SK-N-SH (cell line): Measurements from ENCODE around the gene PYY. TPM values are rescaled to one million over a fixed set of nuclear protein-coding genes. Genes with fewer than 3 reads are reported as not detected.

Experiments used
- CTCF ChIA-PET: fragments of 300-600, 350-600 bp; formaldehyde crosslinking; extraction: SDS; loops from one replicate; lab custom pipeline; 2021; lab: Yijun Ruan, JAX
- POLR2A ChIA-PET: fragments of 350-600 bp; sonication (Branson Sonifier 250); formaldehyde crosslinking; extraction: SDS; loops from one replicate; lab custom pipeline; 2020; ENCODE audit warnings: antibody characterized with exemption, inconsistent platforms; lab: Yijun Ruan, JAX
- DNase-seq: peaks from one replicate; pipeline ENCODE4 v3.0.0; 2012
- H2AFZ ChIP-seq: fragments of 200-600 bp; sonication (generic); 2 replicates; pipeline ENCODE4 v1.8.1; 2016; ENCODE audit warnings: antibody characterized with exemption, mild to moderate bottlenecking, low read depth
- H3F3A ChIP-seq: fragments of 200-600 bp; sonication (generic); replicated peaks from 2 replicates; pipeline ENCODE3; 2016; ENCODE audit warnings: antibody characterized with exemption, mild to moderate bottlenecking; ENCODE audit not compliant: insufficient read depth
- H3K27ac ChIP-seq, 2 experiments: fragments of 200-500 bp in 1 of 2; fragments of 200-600 bp in 1 of 2; sonication (Bioruptor generic) in 1 of 2; sonication (generic), shearing (Covaris generic) in 1 of 2; 2 replicates each; pipeline versions ENCODE4 v1.5.1 to v1.6.1; 2014 to 2016; ENCODE audit warnings: low read depth in 2 of 2, inconsistent platforms in 1 of 2, low read length in 1 of 2, mild to moderate bottlenecking in 1 of 2, mixed read lengths in 1 of 2
- H3K27me3 ChIP-seq: fragments of 200-600 bp; sonication (generic), shearing (Covaris generic); 2 replicates; pipeline ENCODE4 v1.6.1; 2016; ENCODE audit warnings: mixed run types; ENCODE audit not compliant: insufficient read depth
- H3K36me3 ChIP-seq, 2 experiments: fragments of 200-500 bp in 1 of 2; fragments of 200-600 bp in 1 of 2; sonication (Bioruptor generic) in 1 of 2; sonication (generic) in 1 of 2; replicated peaks in 1 of 2; 2 replicates each; pipeline versions ENCODE3 to v1.5.1; 2014 to 2016; ENCODE audit warnings: low read length in 1 of 2, mild to moderate bottlenecking in 1 of 2; ENCODE audit not compliant: insufficient read depth in 2 of 2, control insufficient read depth in 1 of 2
- H3K4me1 ChIP-seq, 2 experiments: fragments of 200-500 bp in 1 of 2; fragments of 200-600 bp in 1 of 2; sonication (Bioruptor generic) in 1 of 2; sonication (generic), shearing (Covaris generic) in 1 of 2; 2 replicates each; pipeline versions ENCODE4 v1.5.1 to v1.6.1; 2014 to 2016; ENCODE audit warnings: low read depth in 1 of 2, low read length in 1 of 2, mixed run types in 1 of 2; ENCODE audit not compliant: insufficient read depth in 2 of 2, control insufficient read depth in 1 of 2
- H3K4me2 ChIP-seq: fragments of 200-600 bp; sonication (generic), shearing (Covaris generic); 2 replicates; pipeline ENCODE4 v1.6.1; 2017; ENCODE audit warnings: mixed run types
- H3K4me3 ChIP-seq, 2 experiments: fragments of 200-500 bp in 1 of 2; fragments of 200-600 bp in 1 of 2; sonication (Bioruptor generic) in 1 of 2; sonication (generic), shearing (Covaris generic) in 1 of 2; 2 replicates each; pipeline versions ENCODE4 v1.5.1 to v1.8.1; 2014 to 2016; ENCODE audit warnings: low read depth in 2 of 2, inconsistent platforms in 1 of 2, low read length in 1 of 2, mild to moderate bottlenecking in 1 of 2, mixed read lengths in 1 of 2, moderate library complexity in 1 of 2
- H3K79me2 ChIP-seq: fragments of 200-600 bp; sonication (generic); 2 replicates; pipeline ENCODE4 v1.8.1; 2017; ENCODE audit warnings: mild to moderate bottlenecking; ENCODE audit not compliant: insufficient read depth
- H3K9ac ChIP-seq: fragments of 200-600 bp; sonication (generic); 2 replicates; pipeline ENCODE4 v1.6.1; 2017; ENCODE audit warnings: mixed run types
- H3K9me2 ChIP-seq: fragments of 200-600 bp; sonication (generic); 2 replicates; pipeline ENCODE4 v1.6.1; 2017; ENCODE audit warnings: mixed run types
- H3K9me3 ChIP-seq: fragments of 200-600 bp; sonication (generic); 2 replicates; pipeline ENCODE4 v1.6.1; 2017; ENCODE audit warnings: mixed run types, mild to moderate bottlenecking, moderate library complexity
- H4K20me1 ChIP-seq: fragments of 200-600 bp; sonication (generic); 2 replicates; pipeline ENCODE4 v1.6.1; 2017; ENCODE audit warnings: mild to moderate bottlenecking, mixed run types; ENCODE audit not compliant: insufficient read depth
- CTCF ChIP-seq: fragments of 200-600 bp; sonication (generic); IDR thresholded peaks from 2 replicates; pipeline ENCODE4 v1.6.1; 2017; ENCODE audit warnings: antibody characterized with exemption, mild to moderate bottlenecking, moderate library complexity
- ELF1 ChIP-seq: IDR thresholded peaks from 2 replicates; pipeline ENCODE4 v1.4.0; 2012
- EZH2phosphoT487 ChIP-seq: fragments of 200-600 bp; sonication (generic); IDR thresholded peaks from 2 replicates; pipeline ENCODE4 v1.6.1; 2017; ENCODE audit warnings: low read depth, mixed run types, mild to moderate bottlenecking, antibody characterized with exemption, moderate library complexity, borderline replicate concordance
- JUND ChIP-seq: IDR thresholded peaks from 2 replicates; pipeline ENCODE4 v1.4.0; 2012
- MAX ChIP-seq: IDR thresholded peaks from 2 replicates; pipeline ENCODE4 v1.4.0; 2012; ENCODE audit warnings: low read depth
- POLR2AphosphoS5 ChIP-seq: IDR thresholded peaks from 2 replicates; pipeline ENCODE4 v1.6.1; 2012; ENCODE audit warnings: low read depth, low read length
- RCOR1 ChIP-seq: fragments of 150-350 bp; IDR thresholded peaks from 2 replicates; pipeline ENCODE4 v1.6.1; 2017; ENCODE audit warnings: antibody characterized with exemption, low read length
- RFX5 ChIP-seq: IDR thresholded peaks from 2 replicates; pipeline ENCODE4 v1.6.1; 2012; ENCODE audit warnings: mild to moderate bottlenecking, improper control_type of control experiment, low read length
- TAF1 ChIP-seq: IDR thresholded peaks from 2 replicates; pipeline ENCODE4 v1.6.1; 2012; ENCODE audit warnings: low read depth, mild to moderate bottlenecking, low read length, moderate library complexity, borderline replicate concordance
- TEAD4 ChIP-seq: IDR thresholded peaks from 2 replicates; pipeline ENCODE4 v1.4.0; 2012; ENCODE audit warnings: mild to moderate bottlenecking, borderline replicate concordance; ENCODE audit not compliant: insufficient read depth
- USF1 ChIP-seq: IDR thresholded peaks from 2 replicates; pipeline ENCODE4 v1.4.0; 2012; ENCODE audit warnings: low read depth, borderline replicate concordance
- USF2 ChIP-seq: fragments of 150-350 bp; IDR thresholded peaks from 2 replicates; pipeline ENCODE4 v1.6.1; 2017; ENCODE audit warnings: antibody characterized with exemption, low read length, low read depth, borderline replicate concordance
- ZBTB33 ChIP-seq: IDR thresholded peaks from 2 replicates; pipeline ENCODE4 v1.4.0; 2012; ENCODE audit warnings: low read depth, borderline replicate concordance
- WGBS: methylation state at CpG from one replicate; pipeline ENCODE4 v1.1.6; 2017; ENCODE audit warnings: low lambda C conversion rate; 5-methylcytosine and 5-hydroxymethylcytosine counted together
- polyA plus RNA-seq, 3 experiments: library from polyadenylated mRNA; depleted of rRNA; stranded (reverse); fragments of >200 nt; gene quantifications; 2 replicates each; pipeline ENCODE4 v1.2.3, GENCODE V29; 2012
- TF ChIP-seq, protein P1 (sequence below): IDR thresholded peaks from 2 replicates; pipeline ENCODE4 v1.6.1; 2012; ENCODE audit warnings: mild to moderate bottlenecking, low read depth, low read length, moderate library complexity

Gene PYY
- polyA plus RNA-seq, 1 of the 3 experiments (the other 2 are of a cell fraction), result 0.21 TPM

GRCh38 chr17:43958748-43959352 is 5.1 kb upstream of the PYY start:
- Histone ChIP-seq H3K27me3 (no peaks in the 10 kb centered on the region; the same call in 1 of the 2 replicates), H4K20me1 (no peaks in the 10 kb centered on the region), H3K4me1 (no peaks in the 10 kb centered on the region), H3K79me2 (no peaks in the 10 kb centered on the region), H3K4me2 (no peak overlapping the region), H3K36me3 (no peaks in the 10 kb centered on the region), H3K27ac (no peak overlapping the region), H3K9ac (no peak overlapping the region), H3K4me3 (no peak overlapping the region), H3K9me3 (no peaks in the 10 kb centered on the region), H2AFZ (no peak overlapping the region), H3F3A (no peaks in the 10 kb centered on the region), H3K9me2 (no peaks in the 10 kb centered on the region)
- 45% methylated on average over 2 of the region's 2 CpGs for WGBS
- POLR2A ChIA-PET, result no interaction called here
- no peak for TF ChIP-seq USF1
- TF ChIP-seq TEAD4, result no peak
- TF ChIP-seq MAX, result no peak
- no peak for TF ChIP-seq ELF1
- no peak for TF ChIP-seq USF2
- no peak for TF ChIP-seq ZBTB33
- TF ChIP-seq TAF1, result no peak
- no peak for TF ChIP-seq JUND
- no peak for TF ChIP-seq POLR2AphosphoS5
- TF ChIP-seq, protein P1, sequence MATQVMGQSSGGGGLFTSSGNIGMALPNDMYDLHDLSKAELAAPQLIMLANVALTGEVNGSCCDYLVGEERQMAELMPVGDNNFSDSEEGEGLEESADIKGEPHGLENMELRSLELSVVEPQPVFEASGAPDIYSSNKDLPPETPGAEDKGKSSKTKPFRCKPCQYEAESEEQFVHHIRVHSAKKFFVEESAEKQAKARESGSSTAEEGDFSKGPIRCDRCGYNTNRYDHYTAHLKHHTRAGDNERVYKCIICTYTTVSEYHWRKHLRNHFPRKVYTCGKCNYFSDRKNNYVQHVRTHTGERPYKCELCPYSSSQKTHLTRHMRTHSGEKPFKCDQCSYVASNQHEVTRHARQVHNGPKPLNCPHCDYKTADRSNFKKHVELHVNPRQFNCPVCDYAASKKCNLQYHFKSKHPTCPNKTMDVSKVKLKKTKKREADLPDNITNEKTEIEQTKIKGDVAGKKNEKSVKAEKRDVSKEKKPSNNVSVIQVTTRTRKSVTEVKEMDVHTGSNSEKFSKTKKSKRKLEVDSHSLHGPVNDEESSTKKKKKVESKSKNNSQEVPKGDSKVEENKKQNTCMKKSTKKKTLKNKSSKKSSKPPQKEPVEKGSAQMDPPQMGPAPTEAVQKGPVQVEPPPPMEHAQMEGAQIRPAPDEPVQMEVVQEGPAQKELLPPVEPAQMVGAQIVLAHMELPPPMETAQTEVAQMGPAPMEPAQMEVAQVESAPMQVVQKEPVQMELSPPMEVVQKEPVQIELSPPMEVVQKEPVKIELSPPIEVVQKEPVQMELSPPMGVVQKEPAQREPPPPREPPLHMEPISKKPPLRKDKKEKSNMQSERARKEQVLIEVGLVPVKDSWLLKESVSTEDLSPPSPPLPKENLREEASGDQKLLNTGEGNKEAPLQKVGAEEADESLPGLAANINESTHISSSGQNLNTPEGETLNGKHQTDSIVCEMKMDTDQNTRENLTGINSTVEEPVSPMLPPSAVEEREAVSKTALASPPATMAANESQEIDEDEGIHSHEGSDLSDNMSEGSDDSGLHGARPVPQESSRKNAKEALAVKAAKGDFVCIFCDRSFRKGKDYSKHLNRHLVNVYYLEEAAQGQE, result no peak
- no peak for TF ChIP-seq EZH2phosphoT487
- no peak for TF ChIP-seq RFX5
- TF ChIP-seq CTCF, result no peak
- TF ChIP-seq RCOR1, result no peak
- CTCF ChIA-PET, result interaction anchor here (1.4 to 3.3 kb wide), 5 partner anchors 15 to 35 kb away, joined by 4 to 23 read pairs (median 7); no protein-coding TSS in a partner anchor
- no peak for DNase-seq
